HCT116 (cell line): ENCODE data around the gene GRID2. TPM values are rescaled to one million over a fixed set of nuclear protein-coding genes. Genes with fewer than 3 reads are reported as not detected.

Experiments used
- ATAC-seq: fragments of 200-7000 bp; cut with Tn5 transposase; 2 replicates; pipeline ENCODE4 v1.9.1; 2020; ENCODE audit warnings: mild to moderate bottlenecking, moderate library complexity
- BruUV-seq: library from RNA; stranded (reverse); fragments of 400-500 nt; replicated peaks from 2 replicates; lab custom pipeline; 2021; lab: Mats Ljungman, UMichigan
- CTCF ChIA-PET: fragments of 300-600 bp; sonication (Branson Sonifier 250); formaldehyde crosslinking; loops from one replicate; lab custom pipeline; 2021; ENCODE audit warnings: antibody characterized with exemption; lab: Charles Lee
- POLR2A ChIA-PET: fragments of 300-600, 350-600 bp; sonication (Branson Sonifier 250); formaldehyde crosslinking; loops from one replicate; lab custom pipeline; 2021; ENCODE audit warnings: antibody characterized with exemption; lab: Charles Lee
- RAD21 ChIA-PET, 2 experiments: fragments of 300-600 bp; sonication (Branson Sonifier 250); formaldehyde crosslinking; loops; one replicate each; lab custom pipeline; 2023; ENCODE audit warnings: low total read pairs in 2 of 2; ENCODE audit not compliant: uncharacterized antibody in 2 of 2, unreplicated experiment in 2 of 2, low non-redundant PET in 1 of 2; lab: Charles Lee
- DNase-seq: peaks from one replicate; pipeline ENCODE4 v3.0.0-alpha.2; 2010; ENCODE audit warnings: low read depth, low spot score
- H2AFZ ChIP-seq: fragments of 200-600 bp; shearing (Covaris generic), sonication (generic); 2 replicates; pipeline ENCODE4 v1.6.1; 2017; ENCODE audit warnings: low read depth, mixed run types, mixed read lengths, antibody characterized with exemption, low read length; ENCODE audit not compliant: poor library complexity, severe bottlenecking
- H3K27ac ChIP-seq: 2 replicates; pipeline ENCODE4 v1.5.1; 2012; ENCODE audit warnings: low read depth, low read length
- H3K27me3 ChIP-seq: fragments of 200-600 bp; sonication (generic); 2 replicates; pipeline ENCODE4 v1.6.1; 2016; ENCODE audit warnings: mixed run types, low read length, mixed read lengths; ENCODE audit not compliant: insufficient read depth
- H3K36me3 ChIP-seq, 2 experiments: fragments of 200-500 bp in 1 of 2; fragments of 200-600 bp in 1 of 2; sonication (Bioruptor generic) in 1 of 2; sonication (generic) in 1 of 2; 2 replicates each; pipeline versions ENCODE4 v1.5.1 to v1.6.1; 2014 to 2016; ENCODE audit warnings: low read length in 2 of 2, inconsistent platforms in 1 of 2, mixed read lengths in 1 of 2, mixed run types in 1 of 2; ENCODE audit not compliant: insufficient read depth in 2 of 2, control insufficient read depth in 1 of 2
- H3K4me1 ChIP-seq, 2 experiments: fragments of 200-600 bp in 1 of 2; sonication (generic) in 1 of 2; 2 replicates each; pipeline versions ENCODE4 v1.5.1 to v1.6.1; 2012 to 2017; ENCODE audit warnings: low read length in 2 of 2, inconsistent platforms in 1 of 2, mild to moderate bottlenecking in 1 of 2, mixed read lengths in 1 of 2, mixed run types in 1 of 2, moderate library complexity in 1 of 2; ENCODE audit not compliant: insufficient read depth in 2 of 2, control insufficient read depth in 1 of 2
- H3K4me2 ChIP-seq: fragments of 200-600 bp; sonication (generic); 2 replicates; pipeline ENCODE4 v1.6.1; 2017; ENCODE audit warnings: mixed run types, low read length, mixed read lengths
- H3K4me3 ChIP-seq, 2 experiments: fragments of 200-600 bp in 1 of 2; sonication (generic) in 1 of 2; replicated peaks in 1 of 2; 2 replicates each; pipeline ENCODE4 v1.5.1; 2011 to 2016; ENCODE audit warnings: low read length in 2 of 2, control low read depth in 1 of 2, low read depth in 1 of 2, mild to moderate bottlenecking in 1 of 2, mixed read lengths in 1 of 2, mixed run types in 1 of 2
- H3K79me2 ChIP-seq: fragments of 200-600 bp; sonication (generic); 2 replicates; pipeline ENCODE4 v1.6.1; 2017; ENCODE audit warnings: mild to moderate bottlenecking, mixed run types, low read length, moderate library complexity, mixed read lengths; ENCODE audit not compliant: insufficient read depth
- H3K9ac ChIP-seq: fragments of 200-600 bp; sonication (generic); 2 replicates; pipeline ENCODE4 v1.6.1; 2016; ENCODE audit warnings: low read length, mixed read lengths
- H3K9me2 ChIP-seq: fragments of 200-600 bp; sonication (generic), shearing (Covaris generic); 2 replicates; pipeline ENCODE4 v1.6.1; 2017; ENCODE audit warnings: mixed run types, mild to moderate bottlenecking, moderate library complexity; ENCODE audit not compliant: insufficient read depth
- H3K9me3 ChIP-seq, 2 experiments: fragments of 200-500 bp in 1 of 2; fragments of 200-600 bp in 1 of 2; sonication (Bioruptor generic) in 1 of 2; sonication (generic) in 1 of 2; 2 replicates each; pipeline ENCODE4 v1.6.1; 2014 to 2017; ENCODE audit warnings: low read length in 2 of 2, mixed read lengths in 2 of 2, inconsistent platforms in 1 of 2, low read depth in 1 of 2, mild to moderate bottlenecking in 1 of 2, mixed run types in 1 of 2, moderate library complexity in 1 of 2; ENCODE audit not compliant: control insufficient read depth in 1 of 2, insufficient read depth in 1 of 2
- H4K20me1 ChIP-seq: fragments of 200-600 bp; sonication (generic), shearing (Covaris generic); 2 replicates; pipeline ENCODE4 v1.6.1; 2017; ENCODE audit warnings: mixed run types, mild to moderate bottlenecking, moderate library complexity; ENCODE audit not compliant: insufficient read depth
- CBX3 ChIP-seq: IDR thresholded peaks from 2 replicates; pipeline ENCODE4 v1.6.1; 2012; ENCODE audit warnings: low read depth
- CEBPB ChIP-seq: IDR thresholded peaks from 2 replicates; pipeline ENCODE4 v1.6.1; 2012; ENCODE audit warnings: low read depth
- EGR1 ChIP-seq: IDR thresholded peaks from 2 replicates; pipeline ENCODE4 v1.6.1; 2012; ENCODE audit warnings: low read depth
- EZH2 ChIP-seq: fragments of 200-600 bp; sonication (generic); IDR thresholded peaks from 2 replicates; pipeline ENCODE4 v1.6.1; 2017; ENCODE audit warnings: antibody characterized with exemption, mixed run types
- EZH2phosphoT487 ChIP-seq: fragments of 200-600 bp; IDR thresholded peaks from 2 replicates; pipeline ENCODE4 v1.6.1; 2018; ENCODE audit warnings: antibody characterized with exemption, borderline replicate concordance
- JUND ChIP-seq: IDR thresholded peaks from 2 replicates; pipeline ENCODE4 v1.6.1; 2012
- POLR2AphosphoS5 ChIP-seq: IDR thresholded peaks from 2 replicates; pipeline ENCODE4 v1.6.1; 2011; ENCODE audit warnings: mild to moderate bottlenecking, low read depth, low read length, moderate library complexity
- RAD21 ChIP-seq: IDR thresholded peaks from 2 replicates; pipeline ENCODE4 v1.6.1; 2012; ENCODE audit warnings: low read depth, mild to moderate bottlenecking
- SP1 ChIP-seq: IDR thresholded peaks from 2 replicates; pipeline ENCODE4 v1.6.1; 2012; ENCODE audit warnings: low read depth
- TCF7L2 ChIP-seq: IDR thresholded peaks from 2 replicates; pipeline ENCODE4 v1.7.0; 2011; ENCODE audit warnings: borderline replicate concordance, inconsistent platforms; ENCODE audit not compliant: insufficient read depth, insufficient read length; ENCODE audit errors: extremely low read depth
- ZNF274 ChIP-seq: fragments of 200-500 bp; sonication (Bioruptor generic); IDR thresholded peaks from 2 replicates; pipeline ENCODE4 v1.6.1; 2014; ENCODE audit warnings: mild to moderate bottlenecking, low read depth, low read length, inconsistent platforms
- intact Hi-C: fragments of 100-400 bp; cut with micrococcal nuclease; formaldehyde crosslinking; loops from 2 replicates; pipeline ENCODE4 v1.10.0; 2022
- total RNA-seq: library from RNA; stranded (reverse); gene quantifications from one replicate; pipeline ENCODE4 v1.2.1, GENCODE V29; 2021; ENCODE audit not compliant: unreplicated experiment
- TF ChIP-seq, protein P1 (sequence below): IDR thresholded peaks from 2 replicates; pipeline ENCODE4 v1.6.1; 2012
- TF ChIP-seq, protein P2 (sequence below): IDR thresholded peaks from 2 replicates; pipeline ENCODE4 v1.6.1; 2011; ENCODE audit warnings: mild to moderate bottlenecking, low read length, moderate library complexity; ENCODE audit not compliant: insufficient replicate concordance; ENCODE audit errors: extremely low read depth
- TF ChIP-seq, protein P3 (sequence below), 3 experiments: fragments of 200-600 bp in 1 of 3; sonication (generic) in 1 of 3; IDR thresholded peaks in 2 of 3; conservative IDR thresholded peaks in 1 of 3; 2 replicates each; pipeline ENCODE4 v1.5.1; 2012 to 2017; ENCODE audit warnings: low read depth in 2 of 3, low read length in 2 of 3, antibody characterized with exemption in 1 of 3, borderline replicate concordance in 1 of 3, control low read depth in 1 of 3, mild to moderate bottlenecking in 1 of 3, mixed read lengths in 1 of 3, mixed run types in 1 of 3, moderate library complexity in 1 of 3; ENCODE audit not compliant: insufficient read depth in 1 of 3

Gene GRID2
- total RNA-seq, 1 experiment from 2014 or later = not detected

DNA sequence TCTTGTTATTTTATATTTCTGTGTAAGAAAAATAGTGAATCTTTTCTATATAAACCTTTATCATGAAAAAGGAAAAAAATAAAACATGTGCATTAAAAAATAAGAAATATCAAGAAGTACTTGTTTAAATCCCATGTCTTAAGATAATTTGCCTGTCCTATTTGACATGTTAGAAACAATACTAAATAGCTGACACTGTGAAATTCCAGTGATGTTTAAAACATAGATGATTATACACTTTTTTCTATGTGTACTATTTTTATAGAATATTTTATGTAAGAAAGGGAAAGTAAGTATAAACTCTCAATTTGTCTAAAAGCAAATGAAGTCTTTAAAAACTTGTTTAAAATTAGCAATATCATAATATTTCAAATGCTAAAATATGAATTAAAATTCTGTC, 981.6 kb downstream of the GRID2 start:
- H3K36me3 ChIP-seq = no peaks in the 10 kb centered on the region
- H3K27ac ChIP-seq = no peak overlapping the region
- H3K4me1 ChIP-seq = no peaks in the 10 kb centered on the region
- ChIA-PET CTCF (no interaction called here), RAD21 (no interaction called here), POLR2A (no interaction called here)
- TF ChIP-seq POLR2AphosphoS5 (no peak), CBX3 (no peak), TCF7L2 (no peak), EZH2phosphoT487 (no peak), EGR1 (no peak), RAD21 (no peak), ZNF274 (no peak), EZH2 (no peak), SP1 (no peak), JUND (no peak), CEBPB (no peak)
- TF ChIP-seq, protein P1, sequence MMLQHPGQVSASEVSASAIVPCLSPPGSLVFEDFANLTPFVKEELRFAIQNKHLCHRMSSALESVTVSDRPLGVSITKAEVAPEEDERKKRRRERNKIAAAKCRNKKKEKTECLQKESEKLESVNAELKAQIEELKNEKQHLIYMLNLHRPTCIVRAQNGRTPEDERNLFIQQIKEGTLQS = no peak
- TF ChIP-seq, protein P2, sequence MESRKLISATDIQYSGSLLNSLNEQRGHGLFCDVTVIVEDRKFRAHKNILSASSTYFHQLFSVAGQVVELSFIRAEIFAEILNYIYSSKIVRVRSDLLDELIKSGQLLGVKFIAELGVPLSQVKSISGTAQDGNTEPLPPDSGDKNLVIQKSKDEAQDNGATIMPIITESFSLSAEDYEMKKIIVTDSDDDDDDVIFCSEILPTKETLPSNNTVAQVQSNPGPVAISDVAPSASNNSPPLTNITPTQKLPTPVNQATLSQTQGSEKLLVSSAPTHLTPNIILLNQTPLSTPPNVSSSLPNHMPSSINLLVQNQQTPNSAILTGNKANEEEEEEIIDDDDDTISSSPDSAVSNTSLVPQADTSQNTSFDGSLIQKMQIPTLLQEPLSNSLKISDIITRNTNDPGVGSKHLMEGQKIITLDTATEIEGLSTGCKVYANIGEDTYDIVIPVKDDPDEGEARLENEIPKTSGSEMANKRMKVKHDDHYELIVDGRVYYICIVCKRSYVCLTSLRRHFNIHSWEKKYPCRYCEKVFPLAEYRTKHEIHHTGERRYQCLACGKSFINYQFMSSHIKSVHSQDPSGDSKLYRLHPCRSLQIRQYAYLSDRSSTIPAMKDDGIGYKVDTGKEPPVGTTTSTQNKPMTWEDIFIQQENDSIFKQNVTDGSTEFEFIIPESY = no peak
- TF ChIP-seq, protein P3, sequence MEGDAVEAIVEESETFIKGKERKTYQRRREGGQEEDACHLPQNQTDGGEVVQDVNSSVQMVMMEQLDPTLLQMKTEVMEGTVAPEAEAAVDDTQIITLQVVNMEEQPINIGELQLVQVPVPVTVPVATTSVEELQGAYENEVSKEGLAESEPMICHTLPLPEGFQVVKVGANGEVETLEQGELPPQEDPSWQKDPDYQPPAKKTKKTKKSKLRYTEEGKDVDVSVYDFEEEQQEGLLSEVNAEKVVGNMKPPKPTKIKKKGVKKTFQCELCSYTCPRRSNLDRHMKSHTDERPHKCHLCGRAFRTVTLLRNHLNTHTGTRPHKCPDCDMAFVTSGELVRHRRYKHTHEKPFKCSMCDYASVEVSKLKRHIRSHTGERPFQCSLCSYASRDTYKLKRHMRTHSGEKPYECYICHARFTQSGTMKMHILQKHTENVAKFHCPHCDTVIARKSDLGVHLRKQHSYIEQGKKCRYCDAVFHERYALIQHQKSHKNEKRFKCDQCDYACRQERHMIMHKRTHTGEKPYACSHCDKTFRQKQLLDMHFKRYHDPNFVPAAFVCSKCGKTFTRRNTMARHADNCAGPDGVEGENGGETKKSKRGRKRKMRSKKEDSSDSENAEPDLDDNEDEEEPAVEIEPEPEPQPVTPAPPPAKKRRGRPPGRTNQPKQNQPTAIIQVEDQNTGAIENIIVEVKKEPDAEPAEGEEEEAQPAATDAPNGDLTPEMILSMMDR (IDR thresholded peaks at IDR 0.05 in 2 of 3, conservative IDR thresholded peaks at IDR 0.05 in 1 of 3; ENCODE audit: borderline replicate concordance in 1 of 3, insufficient read depth in 1 of 3, low read depth in 2 of 3, low read length in 2 of 3) = no peak
- H3K4me2 ChIP-seq = no peak overlapping the region
- ATAC-seq (no peak), DNase-seq (no peak)
- H3K27me3 ChIP-seq = no peaks in the 10 kb centered on the region
- BruUV-seq = no TSS peak
- no peak overlapping the region for H2AFZ ChIP-seq
- H3K9me3 ChIP-seq = no peaks in the 10 kb centered on the region
- H3K9me2 ChIP-seq = no peaks in the 10 kb centered on the region
- H4K20me1 ChIP-seq = no peaks in the 10 kb centered on the region
- no peak overlapping the region for H3K4me3 ChIP-seq
- no peaks in the 10 kb centered on the region for H3K79me2 ChIP-seq
- intact Hi-C loops = no loop called here
- no peak overlapping the region for H3K9ac ChIP-seq
